Iris pigment epithelial cell (primary cell): Measurements from ENCODE around the gene LGALS3BP.

Experiments
- DNase-seq: peaks from one replicate; pipeline ENCODE4 v3.0.0-alpha.2; 2011; ENCODE audit warnings: low read depth

LGALS3BP gene

DNA sequence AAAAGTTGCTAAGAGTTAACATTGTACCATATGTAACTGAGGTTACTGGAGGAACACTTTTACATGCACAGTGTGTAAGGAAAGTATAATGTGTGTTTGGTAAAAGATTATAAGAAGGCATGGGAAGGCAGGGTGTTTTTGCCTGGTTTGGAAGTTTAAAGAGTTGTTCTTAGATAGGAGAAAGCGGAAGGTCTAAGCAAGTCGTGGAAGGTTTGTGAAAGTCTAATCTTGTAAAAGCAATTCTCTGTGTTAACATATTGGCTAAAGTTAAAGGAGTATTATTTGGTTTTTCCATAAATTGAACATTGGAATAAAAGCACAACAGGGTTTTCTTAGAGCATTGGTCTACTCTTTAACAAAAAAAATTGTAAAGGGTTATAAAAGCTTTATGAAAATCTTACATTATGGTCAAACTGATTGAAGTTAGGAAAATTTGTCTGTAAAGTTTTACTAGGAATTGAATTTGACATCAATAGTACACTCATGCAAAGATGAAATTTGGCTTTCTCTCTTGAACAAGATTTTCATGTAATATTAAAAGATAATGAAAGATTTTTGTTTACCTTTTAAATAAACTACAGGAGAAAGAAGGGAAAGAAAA is 34.5 kb upstream of the LGALS3BP start:
- no peak for DNase-seq

GRCh38 chr17:79012563-79013134 is 32.9 kb upstream of the LGALS3BP start:
- DNase-seq, result no peak

DNA sequence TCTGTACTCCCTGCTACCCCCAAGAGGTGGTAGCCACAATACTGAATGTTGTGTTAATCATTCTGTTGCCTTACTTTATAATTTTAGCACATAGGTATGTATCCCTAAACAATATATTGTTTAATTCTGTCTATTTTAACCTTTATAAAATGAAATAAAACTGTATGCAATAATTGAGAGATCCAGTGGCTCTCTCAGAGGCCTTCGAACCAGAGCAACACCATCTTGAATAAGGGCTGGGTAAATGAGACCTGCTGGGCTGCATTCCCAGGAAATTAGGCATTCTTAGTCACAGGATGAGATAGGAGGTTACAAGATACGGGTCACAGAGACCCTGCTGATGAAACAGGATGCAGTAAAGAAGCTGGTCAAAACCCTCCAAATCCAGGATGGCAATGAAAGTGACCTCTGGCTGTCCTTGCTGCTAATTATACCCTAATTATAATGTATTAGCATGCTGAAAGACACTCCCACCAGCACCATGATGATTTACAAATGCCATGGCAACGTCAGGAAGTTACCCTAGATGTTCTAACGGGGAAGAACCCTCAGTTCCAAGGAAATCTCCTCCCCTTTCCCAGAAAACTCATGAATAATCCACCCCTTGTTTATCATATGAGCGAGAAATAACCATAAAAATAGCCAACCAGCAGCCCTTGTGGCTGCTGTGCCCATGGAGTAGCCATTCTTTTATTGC is 31.9 kb upstream of the LGALS3BP start:
- DNase-seq, result peak; percentile 49

- no peak for DNase-seq
Measured at GRCh38 chr17:79010304-79010646, 30.6 kb upstream of the LGALS3BP start.

DNA sequence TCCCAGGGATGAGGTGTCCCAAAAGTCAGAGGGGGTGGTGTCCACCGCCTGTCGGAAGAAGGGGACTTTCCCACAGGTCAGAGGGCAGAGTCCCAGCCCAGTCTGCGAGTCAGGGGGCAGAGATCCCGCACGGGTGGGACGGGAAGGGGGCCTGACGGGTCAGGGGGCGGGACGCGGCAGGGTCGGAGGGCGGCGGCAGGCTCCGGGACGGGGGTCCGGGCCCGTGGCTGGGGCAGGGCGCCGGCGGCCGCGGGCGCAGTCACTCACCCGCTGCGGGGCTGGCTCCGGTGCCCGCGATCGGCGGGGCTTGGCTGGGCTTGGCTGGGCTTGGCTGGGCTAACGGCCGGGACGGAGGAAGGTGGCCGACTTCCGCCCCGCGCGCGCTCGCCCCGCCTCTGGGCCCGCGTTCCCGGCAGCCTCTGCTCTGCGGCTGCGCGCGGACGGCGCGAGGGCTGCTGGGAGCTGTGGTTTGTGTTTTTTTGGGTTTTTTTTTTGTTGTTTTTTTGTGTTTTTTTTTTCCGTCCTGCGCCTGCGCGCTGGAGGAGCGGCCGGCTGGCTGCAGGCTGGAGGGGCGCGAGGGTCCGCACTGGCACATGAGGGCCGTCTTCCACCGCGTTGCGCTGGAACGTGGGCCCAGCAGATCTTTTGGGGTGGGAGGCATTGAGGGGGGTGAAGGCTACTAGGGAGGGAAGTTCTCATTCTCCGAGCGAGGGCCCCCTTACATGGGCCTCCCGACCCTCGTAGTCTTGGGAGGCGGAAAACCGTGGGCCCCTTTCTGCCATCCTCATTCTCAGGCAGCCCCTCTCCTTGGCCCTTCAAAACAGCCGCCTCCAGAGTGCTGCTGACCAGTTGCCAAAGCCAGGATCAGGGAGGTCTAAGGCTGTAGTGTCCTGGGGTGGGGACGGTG is 29.9 kb upstream of the LGALS3BP start, which contains the start of gene CANT1:
Gene CANT1, minus strand, starts transcription at position 368 of the 907 bp plus-strand sequence. CDS start 12,142 bp downstream, outside the sequence.
- peak; percentile 80 for DNase-seq

DNA sequence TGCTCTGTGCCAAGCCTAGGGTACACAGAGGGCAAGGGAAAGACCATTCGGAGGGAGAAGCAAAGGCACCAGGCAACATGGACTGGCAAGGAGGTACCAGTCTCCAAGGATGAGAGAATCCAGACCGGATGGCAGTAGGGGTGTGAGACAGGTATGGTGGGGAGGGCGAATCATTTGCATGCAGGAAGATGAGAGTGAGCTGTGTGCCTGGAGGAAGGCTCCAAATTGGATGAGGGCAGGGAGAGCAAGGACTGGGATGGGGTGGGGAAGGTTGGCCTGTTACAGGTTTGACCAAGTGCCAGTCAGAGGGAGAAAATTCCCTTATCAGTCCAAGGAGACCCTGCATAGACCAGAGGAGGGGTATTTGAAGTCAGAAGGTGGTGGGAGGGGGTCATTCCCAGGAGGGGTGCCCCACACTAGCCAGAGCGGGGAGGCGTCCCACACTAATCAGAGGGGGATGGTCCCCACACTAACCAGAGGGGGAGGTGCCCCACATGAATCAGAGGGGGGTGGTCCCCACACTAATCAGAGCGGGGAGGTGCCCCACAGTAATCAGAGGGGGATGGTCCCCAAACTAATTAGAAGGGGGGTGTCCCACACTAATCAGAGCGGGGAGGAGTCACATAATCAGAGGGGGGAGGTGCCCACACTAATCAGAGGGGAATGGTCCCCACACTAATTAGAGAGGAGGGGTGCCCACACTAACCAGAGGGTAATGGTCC is 29.1 kb upstream of the LGALS3BP start:
- no peak for DNase-seq

GRCh38 chr17:79007504-79008381 is 28.0 kb upstream of the LGALS3BP start:
- DNase-seq, result no peak

DNA sequence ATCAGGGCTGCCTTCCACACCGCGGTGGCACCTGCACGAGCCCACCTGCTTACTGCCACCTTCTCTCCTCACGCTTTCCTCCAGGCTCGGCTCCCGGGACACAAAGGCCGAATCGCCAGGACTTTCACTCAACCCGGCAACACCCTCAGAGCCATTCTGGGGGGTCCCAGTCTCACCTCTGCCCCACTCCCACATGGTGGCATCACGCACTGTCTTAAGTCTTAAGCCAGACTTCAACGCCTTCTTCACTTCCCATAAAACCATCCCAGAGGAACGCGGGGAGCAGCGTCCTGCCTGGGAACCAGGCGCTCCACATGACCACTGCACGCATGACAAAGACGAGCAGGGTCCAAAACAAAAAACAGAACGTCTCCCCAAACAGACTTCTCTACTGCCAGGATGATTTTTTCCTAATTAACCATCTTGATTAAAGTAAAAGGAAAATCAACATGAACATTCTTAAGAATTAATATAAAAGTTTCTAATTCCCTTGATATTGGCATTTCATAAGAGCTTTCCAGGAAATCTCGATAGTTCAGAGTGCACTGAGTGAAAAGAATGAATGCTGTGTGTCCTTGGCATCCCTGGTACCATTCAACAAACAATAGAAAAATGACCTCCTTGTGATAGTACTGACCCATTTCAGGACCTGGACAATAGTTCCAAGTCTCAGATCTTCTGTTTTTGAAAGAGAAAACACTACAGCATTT is 27.2 kb upstream of the LGALS3BP start:
- DNase-seq, result no peak

DNA sequence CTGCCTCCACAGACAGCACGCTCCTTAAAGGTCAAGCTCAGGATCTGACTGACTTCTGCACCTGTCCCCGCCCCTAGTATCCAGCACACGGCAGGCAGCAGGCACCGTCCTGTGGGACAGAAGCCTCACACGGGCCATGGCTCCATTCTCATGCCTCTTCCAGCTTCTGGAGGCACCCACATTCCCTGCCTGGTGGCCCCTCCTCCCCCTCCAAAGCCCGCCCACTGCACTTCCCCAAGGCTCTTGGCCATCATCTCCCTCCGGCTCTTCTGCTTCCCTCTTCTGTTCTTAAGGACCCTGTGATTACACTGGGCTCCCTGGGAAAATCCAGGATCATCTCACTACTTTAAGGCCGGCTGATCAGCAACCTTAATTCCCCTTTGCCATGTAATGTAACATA is 26.3 kb upstream of the LGALS3BP start:
- no peak for DNase-seq

DNA sequence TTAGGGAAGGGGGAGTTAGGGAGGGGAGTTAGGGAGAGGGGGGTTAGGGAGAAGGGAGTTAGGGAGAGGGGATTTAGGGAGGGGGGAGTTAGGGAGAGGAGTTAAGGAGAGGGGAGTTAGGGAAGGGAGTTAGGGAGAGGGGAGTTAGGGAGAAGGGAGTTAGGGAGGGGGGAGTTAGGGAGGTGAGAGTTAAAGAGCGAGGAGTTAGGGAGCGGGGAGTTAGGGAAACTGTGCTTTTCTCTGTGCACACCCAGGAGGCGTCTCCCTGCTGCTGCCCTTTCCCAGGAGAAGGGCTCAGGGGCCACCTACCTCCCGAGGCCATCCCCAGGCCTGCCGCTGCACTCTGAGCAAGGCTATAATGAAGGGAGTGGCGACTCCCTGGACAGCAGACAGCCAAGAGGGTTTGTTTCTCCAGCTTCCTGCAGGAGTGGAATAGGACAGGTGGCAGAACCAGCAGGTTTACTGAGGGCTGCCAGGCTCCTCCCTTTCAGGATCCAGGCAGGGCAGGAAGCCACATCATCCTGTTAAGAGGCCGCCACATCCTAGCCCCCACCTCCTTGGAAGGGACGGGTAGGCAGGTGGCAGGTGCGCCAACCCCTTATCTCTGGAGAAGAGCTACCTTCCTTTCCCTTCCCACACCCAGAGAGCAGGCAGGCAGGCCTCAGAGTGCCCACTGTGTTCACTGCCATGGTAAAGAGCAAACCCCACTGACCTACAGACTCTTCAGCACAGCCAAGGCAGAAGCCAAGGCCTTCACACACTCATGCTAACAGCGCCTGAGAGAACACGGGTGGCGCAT is 25.5 kb upstream of the LGALS3BP start:
- no peak for DNase-seq

- DNase-seq, result no peak
Measured at GRCh38 chr17:79003661-79004411, 24.1 kb upstream of the LGALS3BP start.

GRCh38 chr17:79002796-79003593 is 23.3 kb upstream of the LGALS3BP start:
- DNase-seq, result no peak

- no peak for DNase-seq
Measured at GRCh38 chr17:79002291-79002690, 22.6 kb upstream of the LGALS3BP start.

- no peak for DNase-seq
Measured at GRCh38 chr17:79001190-79002020, 21.7 kb upstream of the LGALS3BP start.

GRCh38 chr17:79000396-79001189 is 20.9 kb upstream of the LGALS3BP start:
- DNase-seq, result no peak

DNA sequence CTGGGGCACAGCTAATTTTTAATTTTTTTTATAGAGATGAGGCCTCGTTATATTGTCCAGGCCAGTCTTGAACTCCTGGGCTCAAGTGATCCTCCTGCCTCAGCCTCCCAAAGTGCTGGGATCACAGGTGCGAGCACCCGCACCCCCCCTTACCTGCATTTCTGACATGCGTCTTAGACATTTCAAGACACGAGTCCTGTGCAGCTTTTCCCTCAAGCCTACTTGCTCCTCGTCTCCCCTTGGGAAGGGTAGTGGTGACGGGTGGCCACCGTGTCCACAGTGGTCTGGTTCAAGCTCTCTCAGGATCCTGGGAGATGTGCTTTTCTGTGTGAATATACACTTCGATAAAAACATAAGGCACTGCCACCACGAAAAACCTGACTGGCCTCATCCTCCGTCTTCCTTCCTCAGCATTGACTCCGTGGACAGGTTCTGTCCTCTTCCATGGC is 20.2 kb upstream of the LGALS3BP start:
- DNase-seq, result no peak
